Mammary epithelial cell (primary cell): ENCODE measurements around the gene ACTL9.

Experiments used
- EZH2 ChIP-seq: IDR thresholded peaks from 2 replicates; pipeline ENCODE4 v1.6.1; 2012; ENCODE audit warnings: low read length, inconsistent platforms, borderline replicate concordance
- TF ChIP-seq, protein P1 (sequence below), 2 donors: IDR thresholded peaks in 1 of 2; conservative IDR thresholded peaks in 1 of 2; 2 replicates each; pipeline ENCODE4 v1.5.1; 2011 to 2012; ENCODE audit warnings: inconsistent platforms in 2 of 2, low read length in 2 of 2, mild to moderate bottlenecking in 2 of 2, control low read depth in 1 of 2, low read depth in 1 of 2; ENCODE audit not compliant: insufficient read depth in 1 of 2; ENCODE audit errors: extremely low read depth in 1 of 2

DNA sequence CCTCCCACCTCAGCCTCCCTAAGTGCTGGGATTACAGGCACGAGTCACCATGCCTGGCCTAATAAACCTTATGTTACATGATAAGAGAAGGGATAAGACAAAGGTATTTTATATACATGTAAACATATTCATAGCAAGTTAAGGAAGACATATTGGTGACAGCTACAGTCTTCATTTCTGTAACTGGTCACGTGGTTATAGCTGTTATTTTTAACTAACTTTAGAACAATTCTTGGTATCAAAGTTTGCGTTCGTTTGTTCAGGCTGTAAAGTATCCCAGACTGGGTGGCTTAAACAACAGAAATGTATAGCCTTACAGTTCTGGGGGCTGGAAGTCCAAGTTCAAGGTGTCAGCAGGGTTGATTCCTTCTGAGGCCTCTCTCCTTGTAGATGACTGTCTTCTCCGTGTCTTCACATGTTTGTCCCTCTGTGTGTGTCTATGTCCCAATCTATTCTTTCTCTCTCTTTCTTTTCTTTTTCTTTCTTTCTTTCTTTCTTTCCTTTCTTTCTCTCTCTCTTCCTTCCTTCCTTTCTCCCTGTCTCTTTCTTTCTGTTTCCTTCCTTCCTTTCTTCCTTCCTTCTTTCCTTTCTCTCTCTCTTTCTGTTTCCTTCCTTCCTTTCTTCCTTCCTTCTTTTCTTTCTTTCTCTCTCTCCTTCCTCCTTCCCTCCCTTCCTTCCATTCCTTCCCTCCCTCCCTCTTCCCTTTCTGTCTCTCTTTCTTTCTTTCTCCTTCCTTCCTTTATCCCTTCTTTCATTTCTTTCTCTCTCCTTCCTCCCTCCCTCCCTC lies 7.6 kb downstream of the ACTL9 start:
- TF ChIP-seq, protein P1, sequence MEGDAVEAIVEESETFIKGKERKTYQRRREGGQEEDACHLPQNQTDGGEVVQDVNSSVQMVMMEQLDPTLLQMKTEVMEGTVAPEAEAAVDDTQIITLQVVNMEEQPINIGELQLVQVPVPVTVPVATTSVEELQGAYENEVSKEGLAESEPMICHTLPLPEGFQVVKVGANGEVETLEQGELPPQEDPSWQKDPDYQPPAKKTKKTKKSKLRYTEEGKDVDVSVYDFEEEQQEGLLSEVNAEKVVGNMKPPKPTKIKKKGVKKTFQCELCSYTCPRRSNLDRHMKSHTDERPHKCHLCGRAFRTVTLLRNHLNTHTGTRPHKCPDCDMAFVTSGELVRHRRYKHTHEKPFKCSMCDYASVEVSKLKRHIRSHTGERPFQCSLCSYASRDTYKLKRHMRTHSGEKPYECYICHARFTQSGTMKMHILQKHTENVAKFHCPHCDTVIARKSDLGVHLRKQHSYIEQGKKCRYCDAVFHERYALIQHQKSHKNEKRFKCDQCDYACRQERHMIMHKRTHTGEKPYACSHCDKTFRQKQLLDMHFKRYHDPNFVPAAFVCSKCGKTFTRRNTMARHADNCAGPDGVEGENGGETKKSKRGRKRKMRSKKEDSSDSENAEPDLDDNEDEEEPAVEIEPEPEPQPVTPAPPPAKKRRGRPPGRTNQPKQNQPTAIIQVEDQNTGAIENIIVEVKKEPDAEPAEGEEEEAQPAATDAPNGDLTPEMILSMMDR (conservative IDR thresholded peaks at IDR 0.05 in 1 of 2, IDR thresholded peaks at IDR 0.05 in 1 of 2; ENCODE audit: extremely low read depth in 1 of 2, insufficient read depth in 1 of 2, low read depth in 1 of 2, low read length in 2 of 2), result no peak
- TF ChIP-seq EZH2, result no peak
